Liver (tissue), 3 donors: ENCODE data around the gene DNPH1.

Experiments used
- RXRA ChIP-seq, 2 donors: IDR thresholded peaks; 2 replicates each; pipeline ENCODE4 v1.6.1; 2017 to 2018; ENCODE audit warnings: antibody characterized with exemption in 2 of 2, mild to moderate bottlenecking in 1 of 2
- TAF1 ChIP-seq: conservative IDR thresholded peaks from 2 replicates; pipeline ENCODE4 v1.6.1; 2016; ENCODE audit warnings: antibody characterized with exemption, mild to moderate bottlenecking
- TF ChIP-seq, protein P1 (sequence below): IDR thresholded peaks from 2 replicates; pipeline ENCODE4 v1.6.1; 2016; ENCODE audit warnings: antibody characterized with exemption
- TF ChIP-seq, protein P2 (sequence below): fragments of 150-350 bp; IDR thresholded peaks from 2 replicates; pipeline ENCODE4 v1.5.1; 2017; ENCODE audit warnings: improper control_type of control experiment, low read depth, low read length; ENCODE audit not compliant: missing input control
- donor health status: healthy.
- donor health status: healthy.

DNA sequence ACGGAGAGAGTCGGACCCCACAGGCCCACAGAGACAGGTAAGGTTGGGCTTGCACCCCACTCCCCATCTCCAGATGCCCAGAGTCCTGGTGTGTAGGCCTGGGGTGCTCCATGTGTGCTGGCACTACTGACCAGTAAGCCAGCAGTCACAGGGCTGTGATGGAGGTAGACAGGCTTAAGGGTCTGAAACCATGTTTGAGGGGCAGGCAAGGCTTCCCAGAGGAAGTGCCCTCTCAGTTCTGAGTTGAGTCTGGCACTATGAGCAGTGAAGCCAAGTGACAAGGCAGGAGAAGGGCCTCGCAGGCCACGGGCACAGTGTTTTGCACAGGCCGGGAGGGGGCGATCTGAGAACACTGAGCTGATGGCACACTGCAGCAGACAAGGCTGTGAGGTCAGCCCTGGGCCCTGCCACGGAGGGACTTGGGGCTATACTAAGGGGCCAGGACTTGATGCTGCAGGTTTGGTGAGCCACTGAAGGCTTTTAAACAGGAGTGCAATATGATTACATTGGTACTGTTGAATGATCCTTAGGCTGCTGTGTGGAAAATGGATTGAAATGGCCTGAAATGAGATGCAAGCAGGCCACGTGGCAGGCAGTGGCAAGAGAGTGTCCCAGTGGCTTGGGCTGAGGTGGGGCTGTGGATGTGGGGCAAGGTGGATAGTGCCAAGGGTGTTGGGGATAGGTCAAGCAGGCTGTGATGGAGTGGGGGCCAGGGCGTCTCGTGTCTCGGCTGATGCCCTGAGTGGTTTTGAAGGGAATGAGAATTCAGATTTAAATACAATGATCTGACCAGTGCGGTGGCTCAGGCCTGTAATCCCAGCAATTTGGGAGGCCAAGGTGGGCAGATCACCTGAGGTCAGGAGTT is 34.3 kb upstream of the DNPH1 start:
- TF ChIP-seq, protein P1, sequence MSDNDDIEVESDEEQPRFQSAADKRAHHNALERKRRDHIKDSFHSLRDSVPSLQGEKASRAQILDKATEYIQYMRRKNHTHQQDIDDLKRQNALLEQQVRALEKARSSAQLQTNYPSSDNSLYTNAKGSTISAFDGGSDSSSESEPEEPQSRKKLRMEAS = no peak
- TF ChIP-seq RXRA (IDR thresholded peaks at IDR 0.05) (no peak), TAF1 (no peak)
- TF ChIP-seq, protein P2, sequence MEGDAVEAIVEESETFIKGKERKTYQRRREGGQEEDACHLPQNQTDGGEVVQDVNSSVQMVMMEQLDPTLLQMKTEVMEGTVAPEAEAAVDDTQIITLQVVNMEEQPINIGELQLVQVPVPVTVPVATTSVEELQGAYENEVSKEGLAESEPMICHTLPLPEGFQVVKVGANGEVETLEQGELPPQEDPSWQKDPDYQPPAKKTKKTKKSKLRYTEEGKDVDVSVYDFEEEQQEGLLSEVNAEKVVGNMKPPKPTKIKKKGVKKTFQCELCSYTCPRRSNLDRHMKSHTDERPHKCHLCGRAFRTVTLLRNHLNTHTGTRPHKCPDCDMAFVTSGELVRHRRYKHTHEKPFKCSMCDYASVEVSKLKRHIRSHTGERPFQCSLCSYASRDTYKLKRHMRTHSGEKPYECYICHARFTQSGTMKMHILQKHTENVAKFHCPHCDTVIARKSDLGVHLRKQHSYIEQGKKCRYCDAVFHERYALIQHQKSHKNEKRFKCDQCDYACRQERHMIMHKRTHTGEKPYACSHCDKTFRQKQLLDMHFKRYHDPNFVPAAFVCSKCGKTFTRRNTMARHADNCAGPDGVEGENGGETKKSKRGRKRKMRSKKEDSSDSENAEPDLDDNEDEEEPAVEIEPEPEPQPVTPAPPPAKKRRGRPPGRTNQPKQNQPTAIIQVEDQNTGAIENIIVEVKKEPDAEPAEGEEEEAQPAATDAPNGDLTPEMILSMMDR = peak; percentile 84
